Lung (tissue), 12 donors: Measurements from ENCODE around the gene LIFR. TPM values are rescaled to one million over a fixed set of nuclear protein-coding genes. Genes with fewer than 3 reads are reported as not detected.
A peak's percentile ranks its signal among the peaks of the same experiment; 100 is the strongest.

Source experiments
- ATAC-seq: fragments of 200-7000 bp; cut with Tn5 transposase; one replicate; pipeline ENCODE4 v1.9.1; 2020; ENCODE audit warnings: moderate number of reproducible peaks; ENCODE audit not compliant: insufficient read depth, low FRiP score
- DNase-seq, 3 donors: peaks; one replicate each; pipeline ENCODE4 v3.0.0-alpha.2; 2013 to 2017
- H3K27ac ChIP-seq, 2 donors: one replicate each; pipeline ENCODE4 v1.5.1; 2013; ENCODE audit warnings: mild to moderate bottlenecking in 2 of 2, moderate library complexity in 2 of 2, control low read depth in 1 of 2, inconsistent platforms in 1 of 2, low read depth in 1 of 2, low read length in 1 of 2
- H3K27me3 ChIP-seq, 3 donors: one replicate each; pipeline ENCODE4 v1.5.1; 2013; ENCODE audit warnings: low read length in 2 of 3; ENCODE audit not compliant: control insufficient read depth in 3 of 3, insufficient read depth in 3 of 3
- H3K36me3 ChIP-seq, 4 donors: one replicate each; pipeline ENCODE4 v1.5.1; 2013; ENCODE audit warnings: low read length in 4 of 4, mild to moderate bottlenecking in 1 of 4, moderate library complexity in 1 of 4; ENCODE audit not compliant: control insufficient read depth in 4 of 4, insufficient read depth in 4 of 4
- H3K4me1 ChIP-seq, 5 donors: one replicate each; pipeline ENCODE4 v1.5.1; 2013; ENCODE audit warnings: low read length in 5 of 5, mild to moderate bottlenecking in 2 of 5, moderate library complexity in 1 of 5; ENCODE audit not compliant: control insufficient read depth in 5 of 5, insufficient read depth in 5 of 5
- H3K4me3 ChIP-seq: one replicate; pipeline ENCODE4 v1.5.1; 2013; ENCODE audit warnings: mild to moderate bottlenecking, control low read depth, moderate library complexity
- H3K9ac ChIP-seq, 2 donors: one replicate each; pipeline ENCODE4 v1.5.1; 2013; ENCODE audit warnings: low read length in 2 of 2, control low read depth in 1 of 2; ENCODE audit not compliant: insufficient read depth in 1 of 2
- H3K9me3 ChIP-seq, 4 donors: one replicate each; pipeline ENCODE4 v1.5.1; 2013; ENCODE audit warnings: low read length in 3 of 4, mild to moderate bottlenecking in 1 of 4, moderate library complexity in 1 of 4; ENCODE audit not compliant: control insufficient read depth in 4 of 4, insufficient read depth in 3 of 4
- CTCF ChIP-seq: IDR thresholded peaks from 2 replicates; pipeline ENCODE4 v1.5.1; 2012; ENCODE audit warnings: mild to moderate bottlenecking; ENCODE audit errors: control extremely low read depth, extremely low read depth
- WGBS, 2 donors: extraction: QIAGEN DNeasy Blood & Tissue Kit; methylation state at CpG; one replicate each; pipeline ENCODE4 v1.1.7; 2013; 5-methylcytosine and 5-hydroxymethylcytosine counted together
- polyA plus RNA-seq, 2 donors: library from polyadenylated mRNA; stranded (reverse); fragments of 200-250 nt; gene quantifications; one replicate each; pipeline ENCODE4 v1.2.1, GENCODE V29; 2013
- total RNA-seq, 2 donors: library from RNA; depleted of rRNA in 1 of 2; stranded (reverse); fragments of >200 nt in 1 of 2; gene quantifications; one replicate each; pipeline ENCODE4 v1.2.1, GENCODE V29; 2014 to 2021
- donor health status: control.
- donor health status: control.
- donor health status: Bipolar disorder and iron deficiency.
- donor health status: healthy.
- donor health status: DM: yes; HTN: yes; CAD: no.

The LIFR gene
- total and polyA plus RNA-seq, 4 donors, result 14.2 to 345 (median 37.8) TPM

- H3K4me3 ChIP-seq, result no peak overlapping the region
- no peak for TF ChIP-seq CTCF
- H3K27ac ChIP-seq, result no peak overlapping the region
- no peak for DNase-seq
- H3K27me3 ChIP-seq, result no peaks in the 10 kb centered on the region
- H3K4me1 ChIP-seq, result peaks cover 2 to 40% (median 7%) of the 10 kb centered on the region in 5 donors
- H3K36me3 ChIP-seq, result no peaks in the 10 kb centered on the region
- H3K9ac ChIP-seq, result no peak overlapping the region
- ATAC-seq, result no peak
- no peaks in the 10 kb centered on the region for H3K9me3 ChIP-seq
- WGBS, 2 donors, result 89% methylated on average over 5 of the region's 5 CpGs
Observed at GRCh38 chr5:38562444-38563210, 6.2 kb upstream of the LIFR start.

GRCh38 chr5:38559428-38559827 is 3.0 kb upstream of the LIFR start:
- WGBS, 2 donors, result 47 to 48% methylated on average over 3 of the region's 3 CpGs
- Histone ChIP-seq H3K27me3 (no peaks in the 10 kb centered on the region), H3K4me3 (no peak overlapping the region), H3K4me1 (peaks cover 3 to 47% (median 11%) of the 10 kb centered on the region in 5 donors), H3K27ac (no peak overlapping the region), H3K9ac (no peak overlapping the region), H3K36me3 (peaks cover 0 to 8% (median 0%) of the 10 kb centered on the region in 4 donors), H3K9me3 (no peaks in the 10 kb centered on the region)
- no peak for TF ChIP-seq CTCF
- peak in 2 of 3 donors; percentile 81 to 86 for DNase-seq
- no peak for ATAC-seq

GRCh38 chr5:38557792-38558191 is 1.3 kb upstream of the LIFR start:
- H3K4me1 ChIP-seq, result peaks cover 3 to 55% (median 15%) of the 10 kb centered on the region in 5 donors

More at GRCh38 chr5:38557792-38558191, 1.3 kb upstream of the LIFR start:
- H3K4me3 ChIP-seq, result no peak overlapping the region
- no peaks in the 10 kb centered on the region for H3K9me3 ChIP-seq
- no peak for ATAC-seq
- H3K36me3 ChIP-seq, result peaks cover 0 to 12% (median 0%) of the 10 kb centered on the region in 4 donors
- DNase-seq, result no peak
- 40 to 53% methylated on average over 6 of the region's 6 CpGs for WGBS, 2 donors
- TF ChIP-seq CTCF, result no peak
- no peak overlapping the region for H3K27ac ChIP-seq
- peak overlapping the region in 1 of 2 donors; percentile 88 for H3K9ac ChIP-seq
- no peaks in the 10 kb centered on the region for H3K27me3 ChIP-seq
